Skeletal muscle cell (primary cell): ENCODE data around the gene NCBP1.
"Not testable (repeated sequence)": the region's sequence is repeated elsewhere in the genome, so short reads cannot be mapped to it uniquely, and the experiment has no call there.

Source experiments
- DNase-seq: peaks from one replicate; pipeline ENCODE4 v3.0.0-alpha.2; 2010; ENCODE audit warnings: low read depth
- H3K4me3 ChIP-seq: 2 replicates; pipeline ENCODE4 v1.5.1; 2011; ENCODE audit warnings: low read depth, mild to moderate bottlenecking, control low read depth, low read length, moderate library complexity

The NCBP1 gene

GRCh38 chr9:97632985-97633858 is at the start of gene NCBP1, which contains the start of gene TSTD2:
Gene NCBP1, plus strand, starts transcription at chr9:97633821. Its CDS starts 61 bp downstream, at chr9:97633882.
Gene TSTD2, minus strand, starts transcription at chr9:97633368. Its CDS starts 5,806 bp downstream, at chr9:97627562.
- H3K4me3 ChIP-seq = peak within 1 kb of the TSS; percentile 95
- DNase-seq = peak; percentile 93

- DNase-seq, H3K4me3 ChIP-seq: not testable (repeated sequence)
These were observed 48.8 kb upstream of the NCBP1 start for GRCh38 chr9:97584778-97585177.

GRCh38 chr9:97586909-97587308 is 46.7 kb upstream of the NCBP1 start:
- not testable (repeated sequence) for H3K4me3 ChIP-seq, DNase-seq

GRCh38 chr9:97591535-97591934 is 42.1 kb upstream of the NCBP1 start:
- DNase-seq = no peak
- no peak overlapping the region for H3K4me3 ChIP-seq

- DNase-seq = no peak
- H3K4me3 ChIP-seq = no peak overlapping the region
These were observed 41.5 kb upstream of the NCBP1 start for GRCh38 chr9:97592126-97592525.

GRCh38 chr9:97593960-97594359 is 39.7 kb upstream of the NCBP1 start:
- no peak for DNase-seq
- no peak overlapping the region for H3K4me3 ChIP-seq

- no peak overlapping the region for H3K4me3 ChIP-seq
These were observed 39.2 kb upstream of the NCBP1 start for GRCh38 chr9:97594381-97594921.

GRCh38 chr9:97596906-97597305 is 36.7 kb upstream of the NCBP1 start:
- DNase-seq = no peak
- H3K4me3 ChIP-seq = no peak overlapping the region

More at GRCh38 chr9:97594381-97594921, 39.2 kb upstream of the NCBP1 start:
- no peak for DNase-seq

GRCh38 chr9:97598461-97599288 is 34.9 kb upstream of the NCBP1 start:
- no peak overlapping the region for H3K4me3 ChIP-seq

GRCh38 chr9:97599314-97599846 is 34.2 kb upstream of the NCBP1 start:
- DNase-seq = no peak
- H3K4me3 ChIP-seq = no peak overlapping the region

More at GRCh38 chr9:97598461-97599288, 34.9 kb upstream of the NCBP1 start:
- peak; percentile 46 for DNase-seq

GRCh38 chr9:97600531-97601227 is 32.9 kb upstream of the NCBP1 start:
- no peak for DNase-seq

GRCh38 chr9:97601228-97601898 is 32.3 kb upstream of the NCBP1 start:
- DNase-seq = no peak
- no peak overlapping the region for H3K4me3 ChIP-seq

More at GRCh38 chr9:97600531-97601227, 32.9 kb upstream of the NCBP1 start:
- no peak overlapping the region for H3K4me3 ChIP-seq

- H3K4me3 ChIP-seq = no peak overlapping the region
These were observed 31.2 kb upstream of the NCBP1 start for GRCh38 chr9:97602430-97602829.

GRCh38 chr9:97604901-97605645 is 28.5 kb upstream of the NCBP1 start:
- H3K4me3 ChIP-seq = no peak overlapping the region
- DNase-seq = no peak

More at GRCh38 chr9:97602430-97602829, 31.2 kb upstream of the NCBP1 start:
- no peak for DNase-seq

GRCh38 chr9:97615439-97616072 is 18.1 kb upstream of the NCBP1 start:
- DNase-seq = no peak
- H3K4me3 ChIP-seq = no peak overlapping the region

- H3K4me3 ChIP-seq = no peak overlapping the region
- DNase-seq = no peak
These were observed 15.6 kb upstream of the NCBP1 start for GRCh38 chr9:97617939-97618416.

- not testable (repeated sequence) for H3K4me3 ChIP-seq, DNase-seq
These were observed 13.6 kb upstream of the NCBP1 start for GRCh38 chr9:97620063-97620462.
